Adipocyte (in vitro differentiated cells): Measurements from ENCODE around the gene NECTIN2.
"Not testable (repeated sequence)": the region's sequence is repeated elsewhere in the genome, so short reads cannot be mapped to it uniquely, and the experiment has no call there.

Experiments
- DNase-seq: peaks from one replicate; pipeline ENCODE4 v3.0.0-alpha.2; 2015; ENCODE audit warnings: low read depth
- H3K27me3 ChIP-seq: replicated peaks from 2 replicates; pipeline ENCODE4 v1.7.0; 2013; ENCODE audit warnings: mild to moderate bottlenecking, low read length, moderate library complexity; ENCODE audit not compliant: control insufficient read depth, insufficient read depth
- H3K36me3 ChIP-seq: 2 replicates; pipeline ENCODE4 v1.7.0; 2013; ENCODE audit warnings: low read length, mild to moderate bottlenecking, moderate library complexity; ENCODE audit not compliant: control insufficient read depth, insufficient read depth, severe bottlenecking
- H3K4me1 ChIP-seq: 2 replicates; pipeline ENCODE4 v1.7.0; 2013; ENCODE audit warnings: mild to moderate bottlenecking, low read length, moderate library complexity; ENCODE audit not compliant: control insufficient read depth, insufficient read depth
- H3K4me3 ChIP-seq: 2 replicates; pipeline ENCODE4 v1.7.0; 2013; ENCODE audit warnings: mild to moderate bottlenecking, low read length, moderate library complexity
- H3K9ac ChIP-seq: 2 replicates; pipeline ENCODE4 v1.7.0; 2013; ENCODE audit warnings: mild to moderate bottlenecking, low read length, moderate library complexity
- H3K9me3 ChIP-seq: 2 replicates; pipeline ENCODE4 v1.7.0; 2013; ENCODE audit warnings: mild to moderate bottlenecking, low read length, moderate library complexity; ENCODE audit not compliant: control insufficient read depth

Gene NECTIN2

DNA sequence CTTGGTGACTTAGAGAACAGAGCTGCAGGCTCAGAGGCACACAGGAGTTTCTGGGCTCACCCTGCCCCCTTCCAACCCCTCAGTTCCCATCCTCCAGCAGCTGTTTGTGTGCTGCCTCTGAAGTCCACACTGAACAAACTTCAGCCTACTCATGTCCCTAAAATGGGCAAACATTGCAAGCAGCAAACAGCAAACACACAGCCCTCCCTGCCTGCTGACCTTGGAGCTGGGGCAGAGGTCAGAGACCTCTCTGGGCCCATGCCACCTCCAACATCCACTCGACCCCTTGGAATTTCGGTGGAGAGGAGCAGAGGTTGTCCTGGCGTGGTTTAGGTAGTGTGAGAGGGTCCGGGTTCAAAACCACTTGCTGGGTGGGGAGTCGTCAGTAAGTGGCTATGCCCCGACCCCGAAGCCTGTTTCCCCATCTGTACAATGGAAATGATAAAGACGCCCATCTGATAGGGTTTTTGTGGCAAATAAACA, 78.2 kb downstream of the NECTIN2 start:
- DNase-seq = no peak
- H3K27me3 ChIP-seq = no peaks in the 10 kb centered on the region
- peaks cover 43% of the 10 kb centered on the region for H3K4me1 ChIP-seq
- no peaks in the 10 kb centered on the region for H3K9me3 ChIP-seq
- H3K9ac ChIP-seq = peak overlapping the region; percentile 67
- no peak overlapping the region for H3K4me3 ChIP-seq
- no peaks in the 10 kb centered on the region for H3K36me3 ChIP-seq

DNA sequence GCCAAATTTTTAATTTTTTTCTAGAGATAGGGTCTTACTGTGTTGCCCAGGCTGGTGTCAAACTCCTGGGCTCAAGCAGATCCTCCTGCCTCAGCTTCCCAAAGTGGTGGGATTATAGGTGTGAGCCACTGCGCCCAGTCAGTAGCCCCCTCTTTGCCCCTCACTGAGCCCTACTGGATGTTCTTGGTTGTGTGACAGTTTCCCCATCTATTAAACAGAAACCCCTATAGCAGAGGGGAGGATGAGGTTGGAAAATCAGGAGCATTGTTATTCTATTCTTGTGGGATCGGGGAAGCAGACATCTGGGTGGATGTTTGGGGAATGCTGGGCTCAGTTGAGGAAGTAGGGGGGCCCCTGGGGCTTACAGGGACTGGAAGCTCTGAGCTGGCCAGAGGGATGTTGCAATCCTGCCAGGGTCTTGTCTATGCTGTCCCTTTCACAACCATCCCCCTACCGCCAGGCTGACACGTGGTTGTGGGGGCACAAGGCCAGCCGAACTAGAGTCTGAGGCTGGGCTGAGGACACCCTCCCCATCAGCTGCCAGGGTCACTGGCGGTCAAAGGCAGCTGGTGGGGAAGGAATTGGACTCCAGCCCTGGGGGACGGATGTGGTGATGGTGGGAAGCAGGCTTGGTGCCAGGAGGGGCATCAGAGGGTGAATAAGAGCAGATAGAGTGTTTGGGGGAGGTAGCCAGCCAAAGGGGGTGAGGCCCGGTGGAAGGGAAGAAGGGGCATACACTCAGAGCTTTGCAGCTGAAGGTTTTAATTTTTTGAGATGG, 79.2 kb downstream of the NECTIN2 start:
- Histone ChIP-seq H3K27me3 (no peaks in the 10 kb centered on the region), H3K36me3 (no peaks in the 10 kb centered on the region), H3K4me3 (peak overlapping the region; percentile 64), H3K9ac (peak overlapping the region; percentile 75), H3K4me1 (peaks cover 43% of the 10 kb centered on the region), H3K9me3 (no peaks in the 10 kb centered on the region)
- DNase-seq = peak; percentile 69

DNA sequence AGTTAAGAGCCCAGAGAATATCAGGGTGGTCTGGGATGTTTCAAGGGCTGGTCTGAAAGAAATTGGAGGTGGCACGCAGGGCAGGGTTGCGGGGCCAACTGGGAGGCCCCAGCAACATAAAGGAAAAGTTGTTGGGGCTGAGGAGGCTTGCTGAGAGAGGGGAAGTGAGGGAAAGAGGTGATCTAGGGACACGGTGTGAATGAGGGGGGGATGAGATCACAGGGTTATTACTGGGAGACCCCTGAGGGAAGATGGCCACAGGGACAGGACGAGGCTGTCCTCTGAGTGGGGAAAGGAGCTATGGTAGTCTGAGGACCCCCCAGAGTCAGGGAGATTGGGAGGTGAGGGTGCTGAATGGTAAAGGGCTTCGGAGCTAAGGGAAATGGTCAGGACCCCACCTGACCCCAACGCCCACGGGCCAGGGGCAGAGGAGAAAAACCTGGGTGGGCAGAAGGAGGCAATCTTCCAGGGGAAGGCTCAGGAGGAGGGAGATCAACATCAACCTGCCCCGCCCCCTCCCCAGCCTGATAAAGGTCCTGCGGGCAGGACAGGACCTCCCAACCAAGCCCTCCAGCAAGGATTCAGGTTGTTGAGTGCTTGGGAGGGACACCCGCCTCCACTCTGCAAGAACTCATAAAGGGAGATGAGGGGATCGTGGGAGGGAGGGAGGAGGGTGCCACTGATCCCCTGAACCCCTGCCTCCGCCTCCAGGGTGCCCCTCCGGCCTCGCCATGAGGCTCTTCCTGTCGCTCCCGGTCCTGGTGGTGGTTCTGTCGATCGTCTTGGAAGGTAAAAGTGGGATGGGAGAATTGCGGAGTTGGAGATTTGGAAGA, 80.4 kb downstream of the NECTIN2 start:
- not testable (repeated sequence) for H3K36me3 ChIP-seq, DNase-seq, H3K9me3 ChIP-seq, H3K4me3 ChIP-seq, H3K27me3 ChIP-seq
- Histone ChIP-seq H3K9ac (peak overlapping the region; percentile 42), H3K4me1 (peaks cover 43% of the 10 kb centered on the region)

DNA sequence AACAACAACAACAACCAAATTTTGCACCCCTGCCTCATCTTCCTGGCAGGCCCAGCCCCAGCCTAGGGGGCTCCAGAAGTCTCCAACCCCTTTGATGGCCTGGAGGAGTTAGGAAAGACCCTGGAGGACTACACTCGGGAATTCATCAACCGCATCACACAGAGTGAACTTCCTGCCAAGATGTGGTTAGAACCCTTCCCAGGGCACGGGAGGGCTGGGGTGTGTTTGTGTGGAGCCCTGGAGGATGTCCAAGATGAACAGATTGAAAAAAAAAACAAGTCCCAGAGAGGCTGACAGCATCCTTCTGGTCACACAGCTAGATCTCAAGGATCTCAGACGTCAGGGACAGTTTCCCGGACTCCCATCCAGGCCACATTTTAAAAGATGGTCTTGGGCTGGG, 81.6 kb downstream of the NECTIN2 start:
- no peaks in the 10 kb centered on the region for H3K9me3 ChIP-seq
- H3K27me3 ChIP-seq = no peaks in the 10 kb centered on the region
- no peak for DNase-seq
- H3K36me3 ChIP-seq = no peaks in the 10 kb centered on the region
- peak overlapping the region; percentile 50 for H3K9ac ChIP-seq
- H3K4me3 ChIP-seq = no peak overlapping the region
- peaks cover 43% of the 10 kb centered on the region for H3K4me1 ChIP-seq

DNA sequence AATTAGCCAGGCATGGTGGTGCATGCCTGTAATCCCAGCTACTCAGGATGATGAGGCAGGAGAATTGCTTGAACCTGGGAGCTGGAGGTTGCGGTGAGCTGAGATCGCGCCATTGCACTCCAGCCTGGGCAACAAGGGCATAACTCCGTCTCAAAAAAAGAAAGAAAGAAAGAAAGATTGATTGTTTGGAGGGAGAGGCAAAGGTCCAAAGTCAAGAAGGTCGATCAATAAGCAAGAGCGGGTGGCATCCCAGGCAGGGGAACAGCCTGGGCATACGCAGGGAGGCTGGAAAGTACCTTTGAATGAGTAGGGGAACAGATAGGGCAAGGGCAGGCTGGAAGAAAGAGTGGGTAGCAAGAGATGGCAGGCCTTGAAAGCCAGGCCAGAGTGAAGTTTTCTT, 84.0 kb downstream of the NECTIN2 start:
- Histone ChIP-seq H3K4me3 (no peak overlapping the region), H3K4me1 (peaks cover 35% of the 10 kb centered on the region), H3K27me3 (no peaks in the 10 kb centered on the region), H3K36me3 (no peaks in the 10 kb centered on the region), H3K9me3 (no peaks in the 10 kb centered on the region), H3K9ac (no peak overlapping the region)
- no peak for DNase-seq

DNA sequence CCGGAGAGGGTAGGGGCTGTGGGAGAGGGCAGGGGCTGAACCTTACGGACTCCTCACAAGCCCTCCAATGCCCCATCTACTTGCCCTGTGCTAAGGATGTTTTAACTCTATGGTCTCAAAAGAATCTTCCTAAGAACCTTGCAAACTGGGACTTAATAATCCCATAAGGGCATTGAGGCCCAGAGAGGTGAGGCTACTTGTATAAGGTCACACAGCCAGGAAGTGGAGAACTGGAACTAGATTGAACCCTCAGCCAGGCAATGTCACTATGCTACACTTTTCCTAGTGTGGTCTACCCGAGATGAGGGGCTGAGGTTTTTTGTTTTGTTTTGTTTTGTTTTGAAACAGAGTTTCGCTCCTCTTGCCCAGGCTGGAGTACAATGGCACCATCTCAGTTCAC, 85.4 kb downstream of the NECTIN2 start:
- no peak for DNase-seq
- no peaks in the 10 kb centered on the region for H3K36me3 ChIP-seq
- no peaks in the 10 kb centered on the region for H3K27me3 ChIP-seq
- no peak overlapping the region for H3K9ac ChIP-seq
- H3K4me1 ChIP-seq = peaks cover 28% of the 10 kb centered on the region
- H3K4me3 ChIP-seq = no peak overlapping the region
- no peaks in the 10 kb centered on the region for H3K9me3 ChIP-seq
